ENCODE results near the gene IPMK.

- TF ChIP-seq MAX (IDR thresholded peaks at IDR 0.05) (no peak), TEAD4 (IDR thresholded peaks at IDR 0.05) (no peak), TCF12 (IDR thresholded peaks at IDR 0.05; ENCODE audit: low read depth) (no peak), TAF1 (IDR thresholded peaks at IDR 0.05; ENCODE audit: low read depth) (no peak)
Measured at GRCh38 chr10:58174831-58175230, 92.9 kb downstream of the IPMK start.

Data from Ishikawa (cell line).